WERI-Rb-1 (cell line): ENCODE data around the gene PPM1L.

ENCODE experiments used
- DNase-seq: peaks from one replicate; pipeline ENCODE4 v3.0.0-alpha.2; 2020
- H3K27ac ChIP-seq: fragments of 250-450 bp; sonication (Bioruptor Pico); 2 replicates; pipeline ENCODE4 v1.5.1; 2020; ENCODE audit warnings: mild to moderate bottlenecking, moderate library complexity
- H3K27me3 ChIP-seq: fragments of 250-450 bp; sonication (Bioruptor Pico); 2 replicates; pipeline ENCODE4 v1.5.1; 2021; ENCODE audit warnings: mild to moderate bottlenecking, low read depth, moderate library complexity; ENCODE audit not compliant: insufficient read depth, severe bottlenecking
- H3K36me3 ChIP-seq: fragments of 250-450 bp; sonication (Bioruptor Pico); 2 replicates; pipeline ENCODE4 v1.5.1; 2020; ENCODE audit warnings: mild to moderate bottlenecking, moderate library complexity
- H3K4me3 ChIP-seq: 2 replicates; pipeline ENCODE4 v1.5.1; 2011; ENCODE audit warnings: low read depth, mild to moderate bottlenecking, control low read depth, low read length
- H3K9me3 ChIP-seq: fragments of 250-450 bp; sonication (Bioruptor Pico); 2 replicates; pipeline ENCODE4 v1.5.1; 2021; ENCODE audit warnings: mild to moderate bottlenecking, moderate library complexity; ENCODE audit not compliant: severe bottlenecking
- CTCF ChIP-seq: IDR thresholded peaks from 2 replicates; pipeline ENCODE4 v1.5.1; 2011; ENCODE audit warnings: low read depth, mild to moderate bottlenecking, control low read depth, inconsistent platforms, low read length

The PPM1L gene

GRCh38 chr3:161070980-161071663, 315.1 kb downstream of the PPM1L start:
- no peak for TF ChIP-seq CTCF
- no peaks in the 10 kb centered on the region for H3K27me3 ChIP-seq
- H3K36me3 ChIP-seq, result no peaks in the 10 kb centered on the region
- no peak overlapping the region for H3K4me3 ChIP-seq
- no peaks in the 10 kb centered on the region for H3K9me3 ChIP-seq
- no peak for DNase-seq
- no peak overlapping the region for H3K27ac ChIP-seq

GRCh38 chr3:161072211-161072621, 316.2 kb downstream of the PPM1L start:
- no peak overlapping the region for H3K4me3 ChIP-seq
- DNase-seq, result no peak
- TF ChIP-seq CTCF, result no peak

GRCh38 chr3:161072751-161073150, 316.7 kb downstream of the PPM1L start:
- Histone ChIP-seq H3K27ac (no peak overlapping the region), H3K4me3 (no peak overlapping the region), H3K27me3 (no peaks in the 10 kb centered on the region), H3K9me3 (no peaks in the 10 kb centered on the region), H3K36me3 (no peaks in the 10 kb centered on the region)
- TF ChIP-seq CTCF, result no peak
- DNase-seq, result no peak

More at GRCh38 chr3:161072211-161072621, 316.2 kb downstream of the PPM1L start:
- Histone ChIP-seq H3K27ac (no peak overlapping the region), H3K36me3 (no peaks in the 10 kb centered on the region), H3K27me3 (no peaks in the 10 kb centered on the region), H3K9me3 (no peaks in the 10 kb centered on the region)

- Histone ChIP-seq H3K36me3 (no peaks in the 10 kb centered on the region), H3K4me3 (no peak overlapping the region), H3K9me3 (no peaks in the 10 kb centered on the region), H3K27me3 (no peaks in the 10 kb centered on the region), H3K27ac (no peak overlapping the region)
- no peak for DNase-seq
- TF ChIP-seq CTCF, result no peak
Measured at GRCh38 chr3:161073181-161073580, 317.1 kb downstream of the PPM1L start.

- TF ChIP-seq CTCF, result no peak
- Histone ChIP-seq H3K9me3 (no peaks in the 10 kb centered on the region), H3K4me3 (no peak overlapping the region), H3K27me3 (no peaks in the 10 kb centered on the region), H3K36me3 (peaks cover 12% of the 10 kb centered on the region), H3K27ac (no peak overlapping the region)
- no peak for DNase-seq
Measured at GRCh38 chr3:161081633-161082032, 325.6 kb downstream of the PPM1L start.

GRCh38 chr3:161082063-161082462, 326.0 kb downstream of the PPM1L start:
- Histone ChIP-seq H3K27ac (no peak overlapping the region), H3K27me3 (no peaks in the 10 kb centered on the region), H3K36me3 (peaks cover 12% of the 10 kb centered on the region), H3K4me3 (no peak overlapping the region), H3K9me3 (no peaks in the 10 kb centered on the region)
- DNase-seq, result no peak
- TF ChIP-seq CTCF, result no peak
